Effector memory CD4-positive, alpha-beta T cell (primary cell): Measurements from ENCODE around the gene GIPC3.
A peak's percentile ranks its signal among the peaks of the same experiment; 100 is the strongest.

Experiments
- DNase-seq, 3 donors: peaks; one replicate each; pipeline ENCODE4 v3.0.0-alpha.2; 2020
- H3K27ac ChIP-seq: 2 replicates; pipeline ENCODE4 v1.7.0; 2013; ENCODE audit warnings: mild to moderate bottlenecking, low read length, moderate library complexity; ENCODE audit not compliant: insufficient read depth, poor library complexity, severe bottlenecking
- H3K27me3 ChIP-seq: replicated peaks from 2 replicates; pipeline ENCODE4 v1.7.0; 2013; ENCODE audit warnings: mild to moderate bottlenecking, low read length; ENCODE audit not compliant: insufficient read depth, control insufficient read depth, poor library complexity, severe bottlenecking
- H3K36me3 ChIP-seq: 2 replicates; pipeline ENCODE4 v1.7.0; 2013; ENCODE audit warnings: mild to moderate bottlenecking, low read length, moderate library complexity; ENCODE audit not compliant: control insufficient read depth, insufficient read depth
- H3K4me1 ChIP-seq: 2 replicates; pipeline ENCODE4 v1.7.0; 2013; ENCODE audit warnings: low read length, mild to moderate bottlenecking; ENCODE audit not compliant: control insufficient read depth, insufficient read depth, poor library complexity, severe bottlenecking
- H3K4me3 ChIP-seq: 2 replicates; pipeline ENCODE4 v1.7.0; 2013; ENCODE audit warnings: low read length, low read depth, mild to moderate bottlenecking; ENCODE audit not compliant: insufficient read depth, poor library complexity, severe bottlenecking
- H3K9me3 ChIP-seq: 2 replicates; pipeline ENCODE4 v1.7.0; 2013; ENCODE audit warnings: mild to moderate bottlenecking, low read length, moderate library complexity; ENCODE audit not compliant: control insufficient read depth

The GIPC3 gene

GRCh38 chr19:3539756-3540118, 45.5 kb upstream of the GIPC3 start:
- Histone ChIP-seq H3K4me1 (no peaks in the 10 kb centered on the region), H3K27ac (no peak overlapping the region), H3K36me3 (peaks cover 30% of the 10 kb centered on the region), H3K27me3 (no peaks in the 10 kb centered on the region), H3K4me3 (no peak overlapping the region), H3K9me3 (no peaks in the 10 kb centered on the region)
- DNase-seq = no peak

- Histone ChIP-seq H3K4me1 (no peaks in the 10 kb centered on the region), H3K27ac (no peak overlapping the region), H3K27me3 (no peaks in the 10 kb centered on the region), H3K9me3 (no peaks in the 10 kb centered on the region), H3K36me3 (peaks cover 36% of the 10 kb centered on the region), H3K4me3 (no peak overlapping the region)
- DNase-seq = no peak
These were observed 41.9 kb upstream of the GIPC3 start for GRCh38 chr19:3543150-3544057.

- H3K4me3 ChIP-seq = no peak overlapping the region
- peaks cover 41% of the 10 kb centered on the region for H3K36me3 ChIP-seq
- H3K27me3 ChIP-seq = no peaks in the 10 kb centered on the region
- H3K4me1 ChIP-seq = no peaks in the 10 kb centered on the region
- no peak overlapping the region for H3K27ac ChIP-seq
- no peaks in the 10 kb centered on the region for H3K9me3 ChIP-seq
- no peak for DNase-seq
These were observed 41.3 kb upstream of the GIPC3 start for GRCh38 chr19:3544058-3544376.

- Histone ChIP-seq H3K9me3 (no peaks in the 10 kb centered on the region), H3K27me3 (no peaks in the 10 kb centered on the region), H3K4me1 (no peaks in the 10 kb centered on the region), H3K27ac (no peak overlapping the region), H3K4me3 (no peak overlapping the region), H3K36me3 (peaks cover 36% of the 10 kb centered on the region)
- peak; percentile 56 to 69 (median 66) for DNase-seq
These were observed 40.3 kb upstream of the GIPC3 start for GRCh38 chr19:3544742-3545668.

- H3K4me1 ChIP-seq = no peaks in the 10 kb centered on the region
- no peak overlapping the region for H3K27ac ChIP-seq
- H3K36me3 ChIP-seq = peaks cover 36% of the 10 kb centered on the region
- DNase-seq = no peak
- H3K27me3 ChIP-seq = no peaks in the 10 kb centered on the region
- H3K9me3 ChIP-seq = no peaks in the 10 kb centered on the region
- H3K4me3 ChIP-seq = no peak overlapping the region
These were observed 39.6 kb upstream of the GIPC3 start for GRCh38 chr19:3545669-3546034.

GRCh38 chr19:3546119-3546518, 39.2 kb upstream of the GIPC3 start:
- Histone ChIP-seq H3K4me3 (no peak overlapping the region), H3K9me3 (no peaks in the 10 kb centered on the region), H3K27ac (no peak overlapping the region), H3K36me3 (peaks cover 36% of the 10 kb centered on the region), H3K4me1 (no peaks in the 10 kb centered on the region), H3K27me3 (no peaks in the 10 kb centered on the region)
- no peak for DNase-seq

- H3K4me1 ChIP-seq = no peaks in the 10 kb centered on the region
- no peaks in the 10 kb centered on the region for H3K9me3 ChIP-seq
- H3K27ac ChIP-seq = no peak overlapping the region
- DNase-seq = no peak
- H3K36me3 ChIP-seq = peaks cover 36% of the 10 kb centered on the region
- H3K27me3 ChIP-seq = no peaks in the 10 kb centered on the region
- no peak overlapping the region for H3K4me3 ChIP-seq
These were observed 38.0 kb upstream of the GIPC3 start for GRCh38 chr19:3547301-3547731.

GRCh38 chr19:3547767-3548282, 37.5 kb upstream of the GIPC3 start:
- DNase-seq = no peak
- H3K4me3 ChIP-seq = no peak overlapping the region

GRCh38 chr19:3548606-3549005, 36.7 kb upstream of the GIPC3 start:
- H3K4me3 ChIP-seq = no peak overlapping the region
- H3K27me3 ChIP-seq = no peaks in the 10 kb centered on the region
- H3K9me3 ChIP-seq = no peaks in the 10 kb centered on the region
- H3K27ac ChIP-seq = no peak overlapping the region
- peaks cover 2% of the 10 kb centered on the region for H3K4me1 ChIP-seq
- H3K36me3 ChIP-seq = peaks cover 36% of the 10 kb centered on the region
- DNase-seq = no peak

More at GRCh38 chr19:3547767-3548282, 37.5 kb upstream of the GIPC3 start:
- no peaks in the 10 kb centered on the region for H3K9me3 ChIP-seq
- peaks cover 36% of the 10 kb centered on the region for H3K36me3 ChIP-seq
- H3K27ac ChIP-seq = no peak overlapping the region
- no peaks in the 10 kb centered on the region for H3K27me3 ChIP-seq
- H3K4me1 ChIP-seq = no peaks in the 10 kb centered on the region

GRCh38 chr19:3549816-3550215, 35.5 kb upstream of the GIPC3 start:
- H3K36me3 ChIP-seq = peaks cover 30% of the 10 kb centered on the region
- H3K9me3 ChIP-seq = no peaks in the 10 kb centered on the region
- H3K4me3 ChIP-seq = no peak overlapping the region
- H3K27ac ChIP-seq = no peak overlapping the region
- peaks cover 12% of the 10 kb centered on the region for H3K4me1 ChIP-seq
- DNase-seq = no peak
- H3K27me3 ChIP-seq = no peaks in the 10 kb centered on the region
